Hepatocyte (in vitro differentiated cells): ENCODE results near the gene MUC16.

Experiments
- CTCF ChIP-seq: fragments of 200-600 bp; sonication (generic); IDR thresholded peaks from 2 replicates; pipeline ENCODE4 v1.5.1; 2016; ENCODE audit warnings: antibody characterized with exemption, mild to moderate bottlenecking; ENCODE audit not compliant: poor library complexity
- EZH2 ChIP-seq: fragments of 200-600 bp; sonication (generic); IDR thresholded peaks from 2 replicates; pipeline ENCODE4 v1.6.1; 2016; ENCODE audit warnings: antibody characterized with exemption, mild to moderate bottlenecking, borderline replicate concordance

- TF ChIP-seq CTCF, result no peak
- no peak for TF ChIP-seq EZH2
Measured at GRCh38 chr19:9040131-9040530, 29.9 kb upstream of the MUC16 start.
